Measurements from ENCODE around the gene MOGAT3. TPM values are rescaled to one million over a fixed set of nuclear protein-coding genes. Genes with fewer than 3 reads are reported as not detected.

The MOGAT3 gene
- total and polyA plus RNA-seq, 9 of the 15 experiments (the other 6 are each of a cell fraction or from before 2014, with no cell fraction given), result 0.07 to 0.17 (median 0.13) TPM; not detected in 6

DNA sequence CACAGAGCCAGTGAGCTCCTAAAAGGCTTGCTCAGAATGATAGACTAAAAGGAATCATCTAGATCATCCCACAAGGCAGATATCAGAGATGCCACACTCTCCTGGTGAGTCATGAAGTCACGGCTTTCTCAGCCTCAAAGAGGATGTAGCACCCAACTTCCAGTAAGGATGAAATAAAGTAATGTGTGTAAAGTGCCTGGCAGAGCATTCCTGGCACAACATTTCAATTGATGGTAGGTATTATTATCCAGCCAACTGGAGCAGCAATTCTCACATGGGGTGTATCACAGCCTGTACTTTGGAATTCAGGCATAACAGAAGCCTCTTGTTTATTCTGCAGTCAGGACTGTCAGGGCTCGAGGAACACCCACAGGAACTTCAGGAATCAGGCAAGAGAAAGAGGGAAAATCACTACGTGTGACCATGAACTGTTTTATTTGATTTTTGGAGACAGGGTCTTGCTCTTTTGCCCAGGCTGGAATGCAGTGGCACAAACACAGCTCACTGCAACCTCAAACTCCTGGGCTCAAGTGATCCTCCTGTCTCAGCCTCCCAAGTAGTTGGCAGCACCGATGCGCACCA lies 15.5 kb downstream of the MOGAT3 start (continued):
- TF ChIP-seq JUN (IDR thresholded peaks at IDR 0.05; ENCODE audit: borderline replicate concordance, low read depth, low read length) (peak; percentile 72; the same call in 1 of the 2 replicates), JUN (CRISPR knock-in tag; IDR thresholded peaks at IDR 0.05; ENCODE audit: borderline replicate concordance) (no peak), DPF2 (IDR thresholded peaks at IDR 0.05) (peak; percentile 47; the same call in 1 of the 2 replicates), CEBPG (CRISPR knock-in tag; IDR thresholded peaks at IDR 0.05) (no peak), CEBPG (tag; conservative IDR thresholded peaks at IDR 0.05 in 1 of 2, IDR thresholded peaks at IDR 0.05 in 1 of 2) (no peak), TCF3 (CRISPR knock-in tag; IDR thresholded peaks at IDR 0.05) (peak; percentile 69), RCOR1 (IDR thresholded peaks at IDR 0.05; ENCODE audit: borderline replicate concordance in 1 of 2, low read depth in 2 of 2, low read length in 2 of 2) (0 out of 4 replicates have a peak, but pooled peaks of 1 of the 2 experiments have one; percentile 10), ZNF134 (CRISPR knock-in tag; conservative IDR thresholded peaks at IDR 0.05) (no peak), LCOR (CRISPR knock-in tag; IDR thresholded peaks at IDR 0.05) (0 out of 2 replicates have a peak, but pooled peaks have one; percentile 31), SMARCA4 (IDR thresholded peaks at IDR 0.05) (peak; percentile 62; the same call in 1 of the 2 replicates), FOS (IDR thresholded peaks at IDR 0.05; ENCODE audit: extremely low read depth, insufficient read length) (peak; percentile 15), CBFA2T2 (conservative IDR thresholded peaks at IDR 0.05) (peak; percentile 34; the same call in 1 of the 2 replicates), TAL1 (IDR thresholded peaks at IDR 0.05) (0 out of 2 replicates have a peak, but pooled peaks have one; percentile 17), ETS2 (tag; IDR thresholded peaks at IDR 0.05; ENCODE audit: borderline replicate concordance, poor library complexity, severe bottlenecking) (no peak), ZNF165 (CRISPR knock-in tag; IDR thresholded peaks at IDR 0.05; ENCODE audit: borderline replicate concordance) (no peak), FOSL1 (tag; conservative IDR thresholded peaks at IDR 0.05) (peak; percentile 95), NR1H2 (CRISPR knock-in tag; IDR thresholded peaks at IDR 0.05) (no peak), GABPB2 (CRISPR knock-in tag; conservative IDR thresholded peaks at IDR 0.05) (no peak), STAG1 (CRISPR knock-in tag; IDR thresholded peaks at IDR 0.05; ENCODE audit: borderline replicate concordance) (no peak), BHLHE40 (IDR thresholded peaks at IDR 0.05; ENCODE audit: low read length) (peak; percentile 37; the same call in 1 of the 2 replicates), CREB1 (IDR thresholded peaks at IDR 0.05) (no peak), CREB1 (CRISPR knock-in tag; IDR thresholded peaks at IDR 0.05) (0 out of 2 replicates have a peak, but pooled peaks have one; percentile 24), ARID1B (IDR thresholded peaks at IDR 0.05) (peak; percentile 72), SMARCE1 (IDR thresholded peaks at IDR 0.05) (peak; percentile 58; the same call in 1 of the 2 replicates)
- TF ChIP-seq, protein P1, sequence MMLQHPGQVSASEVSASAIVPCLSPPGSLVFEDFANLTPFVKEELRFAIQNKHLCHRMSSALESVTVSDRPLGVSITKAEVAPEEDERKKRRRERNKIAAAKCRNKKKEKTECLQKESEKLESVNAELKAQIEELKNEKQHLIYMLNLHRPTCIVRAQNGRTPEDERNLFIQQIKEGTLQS (IDR thresholded peaks at IDR 0.05), result peak; percentile 78
- TF ChIP-seq, protein P1 (CRISPR knock-in tag; conservative IDR thresholded peaks at IDR 0.05), result 0 out of 2 replicates have a peak, but pooled peaks have one; percentile 7
- TF ChIP-seq, protein P2, sequence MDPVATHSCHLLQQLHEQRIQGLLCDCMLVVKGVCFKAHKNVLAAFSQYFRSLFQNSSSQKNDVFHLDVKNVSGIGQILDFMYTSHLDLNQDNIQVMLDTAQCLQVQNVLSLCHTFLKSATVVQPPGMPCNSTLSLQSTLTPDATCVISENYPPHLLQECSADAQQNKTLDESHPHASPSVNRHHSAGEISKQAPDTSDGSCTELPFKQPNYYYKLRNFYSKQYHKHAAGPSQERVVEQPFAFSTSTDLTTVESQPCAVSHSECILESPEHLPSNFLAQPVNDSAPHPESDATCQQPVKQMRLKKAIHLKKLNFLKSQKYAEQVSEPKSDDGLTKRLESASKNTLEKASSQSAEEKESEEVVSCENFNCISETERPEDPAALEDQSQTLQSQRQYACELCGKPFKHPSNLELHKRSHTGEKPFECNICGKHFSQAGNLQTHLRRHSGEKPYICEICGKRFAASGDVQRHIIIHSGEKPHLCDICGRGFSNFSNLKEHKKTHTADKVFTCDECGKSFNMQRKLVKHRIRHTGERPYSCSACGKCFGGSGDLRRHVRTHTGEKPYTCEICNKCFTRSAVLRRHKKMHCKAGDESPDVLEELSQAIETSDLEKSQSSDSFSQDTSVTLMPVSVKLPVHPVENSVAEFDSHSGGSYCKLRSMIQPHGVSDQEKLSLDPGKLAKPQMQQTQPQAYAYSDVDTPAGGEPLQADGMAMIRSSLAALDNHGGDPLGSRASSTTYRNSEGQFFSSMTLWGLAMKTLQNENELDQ (CRISPR knock-in tag; IDR thresholded peaks at IDR 0.05; ENCODE audit: borderline replicate concordance), result no peak

All from K562 (cell line).